HG03066 (cell line): ENCODE results near the gene ALG8.

Experiments
- ATAC-seq: cut with Tn5 transposase; IDR thresholded peaks from one replicate; pipeline ENCODE4 v1.9.1; 2021; ENCODE audit warnings: low read depth; ENCODE audit not compliant: unreplicated experiment

The ALG8 gene

DNA sequence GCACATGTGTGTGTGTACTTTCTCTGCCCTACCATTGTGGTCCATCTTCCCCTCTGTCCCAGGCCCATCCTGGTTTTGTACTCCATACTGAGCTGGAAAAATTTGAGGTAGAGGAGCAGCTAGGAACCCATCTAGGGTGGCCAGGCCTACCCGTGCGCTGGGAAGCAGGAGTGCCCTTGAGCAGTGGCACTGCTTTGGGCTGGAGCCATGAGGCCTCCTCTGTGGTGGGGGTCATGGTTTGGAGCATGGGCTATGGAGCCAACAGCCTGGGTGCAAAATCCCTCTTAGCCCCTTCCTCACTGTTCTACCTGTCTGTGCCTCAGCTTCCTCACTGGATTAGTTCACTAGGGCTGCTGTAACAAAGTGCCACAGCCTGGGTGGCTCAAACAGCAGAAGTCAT lies 21.9 kb upstream of the ALG8 start:
- no peak for ATAC-seq

DNA sequence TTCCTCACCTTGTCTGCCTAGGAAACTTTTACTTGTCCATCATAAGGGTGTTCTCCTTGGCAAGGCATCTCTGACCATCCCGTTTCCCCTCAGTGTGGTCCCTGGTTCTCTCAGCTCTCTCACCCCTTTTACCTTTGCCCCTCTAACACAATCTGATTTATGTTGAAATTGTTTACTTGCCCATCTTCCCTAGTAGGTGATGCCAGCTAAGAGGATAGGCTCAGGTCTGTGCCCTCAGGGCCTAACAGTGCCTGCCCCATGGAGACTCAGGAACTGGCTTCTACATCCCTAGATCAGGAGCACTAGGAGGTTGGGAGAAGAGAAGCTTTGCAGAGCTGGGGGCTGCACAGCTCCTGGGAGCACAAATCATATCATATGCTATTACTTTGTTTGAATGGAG lies 21.1 kb upstream of the ALG8 start:
- ATAC-seq: no peak

DNA sequence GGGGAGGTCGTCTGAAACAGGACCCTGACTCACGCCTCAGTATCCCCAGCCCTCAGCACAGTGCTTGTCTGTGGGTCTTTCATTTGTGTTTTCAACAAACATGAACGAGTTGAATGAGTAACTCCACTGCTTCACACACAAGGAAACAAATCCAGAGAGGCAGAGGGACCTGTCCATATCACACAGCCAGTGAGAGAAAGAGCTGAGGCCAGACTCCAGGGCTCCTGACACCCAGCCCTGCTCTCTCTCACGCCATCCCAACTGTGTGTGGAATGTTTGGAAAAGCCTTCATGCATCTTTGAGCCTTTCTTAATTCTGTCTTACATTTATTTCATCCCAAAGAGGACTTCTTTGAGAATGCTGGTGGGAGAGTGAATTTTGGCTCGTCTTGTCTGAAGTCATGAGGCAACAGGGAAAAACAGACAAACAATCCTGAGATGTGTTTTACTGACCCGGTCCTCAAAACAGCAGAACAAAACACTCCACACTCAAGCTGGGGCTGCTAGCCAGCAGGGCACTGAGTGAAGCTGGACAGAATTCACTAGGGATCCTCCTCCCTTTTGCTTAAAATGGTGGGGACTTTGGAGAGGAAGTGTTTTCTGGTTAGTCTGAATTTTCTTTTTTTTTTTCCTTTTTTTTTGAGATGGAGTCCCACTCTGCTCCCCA lies 19.7 kb upstream of the ALG8 start:
- ATAC-seq: no peak

DNA sequence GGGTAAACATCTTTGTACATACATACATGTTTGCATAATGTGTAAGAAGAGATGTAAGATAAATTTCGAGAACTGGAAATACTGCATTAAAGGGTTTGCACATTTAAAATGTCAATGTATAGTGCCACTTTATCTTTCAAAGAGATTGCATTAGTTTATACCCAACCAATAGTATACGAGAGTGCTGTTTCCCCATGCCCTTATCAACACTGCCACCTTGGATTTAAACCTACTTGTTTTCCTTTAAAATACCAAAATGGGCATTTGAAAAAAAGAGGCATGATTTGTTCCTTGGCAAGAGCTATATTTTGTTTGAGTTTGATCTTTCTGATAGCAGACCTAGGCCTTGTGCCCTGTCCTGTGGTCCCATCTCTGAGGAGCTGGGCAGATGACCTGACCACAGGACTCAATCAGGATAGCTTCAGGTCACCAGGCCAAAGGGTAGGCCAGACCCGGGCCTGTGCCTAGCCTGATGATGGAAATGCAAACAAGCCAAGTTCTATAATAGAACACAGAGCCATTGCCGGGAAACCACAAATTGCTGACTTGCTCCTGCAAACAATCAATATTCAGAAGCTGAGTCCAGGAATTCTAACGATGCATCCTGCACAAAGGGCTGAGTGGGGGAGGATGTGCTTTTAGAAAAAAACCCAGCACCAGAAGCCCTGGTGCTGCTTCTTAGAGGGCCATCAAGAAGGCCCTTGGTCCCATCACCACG lies 16.9 kb upstream of the ALG8 start:
- no peak for ATAC-seq

DNA sequence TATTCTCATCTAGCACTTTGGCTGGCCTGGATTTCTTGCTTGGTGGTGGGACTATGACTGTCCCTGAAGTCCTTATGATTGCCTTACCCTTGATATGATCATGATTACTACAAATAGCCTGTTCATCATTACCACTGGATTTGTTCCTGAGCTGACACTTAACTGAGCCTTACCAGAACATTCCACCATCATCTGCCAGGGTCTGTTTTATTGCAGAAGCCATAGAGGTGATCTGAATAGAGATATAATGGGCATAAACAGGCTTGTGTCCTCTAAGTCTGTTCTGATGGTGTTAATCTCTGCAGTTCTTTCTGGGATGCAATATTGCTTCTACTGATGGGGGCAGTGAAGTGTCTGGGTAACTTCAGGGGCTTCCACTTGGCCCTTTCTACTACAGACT lies 12.4 kb upstream of the ALG8 start:
- no peak for ATAC-seq

DNA sequence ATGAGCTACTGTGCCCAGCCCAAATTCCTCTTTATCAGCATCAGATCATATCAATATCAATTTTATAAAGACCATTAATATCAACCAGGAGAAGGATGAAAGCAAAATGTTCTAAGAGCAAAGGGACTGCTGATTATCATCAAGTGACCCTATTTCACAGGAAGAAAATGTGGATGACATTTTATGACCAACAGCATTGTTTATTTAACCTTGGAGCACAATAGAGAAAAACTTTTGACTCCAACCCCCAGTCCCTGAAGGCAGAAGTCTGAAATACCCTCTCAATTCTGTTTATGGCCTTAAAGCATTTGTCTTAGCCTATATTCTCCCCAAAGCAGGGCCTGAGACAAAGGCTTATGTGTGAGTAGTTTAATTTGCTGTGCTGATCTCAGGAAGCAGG lies 11.3 kb upstream of the ALG8 start:
- ATAC-seq: no peak

DNA sequence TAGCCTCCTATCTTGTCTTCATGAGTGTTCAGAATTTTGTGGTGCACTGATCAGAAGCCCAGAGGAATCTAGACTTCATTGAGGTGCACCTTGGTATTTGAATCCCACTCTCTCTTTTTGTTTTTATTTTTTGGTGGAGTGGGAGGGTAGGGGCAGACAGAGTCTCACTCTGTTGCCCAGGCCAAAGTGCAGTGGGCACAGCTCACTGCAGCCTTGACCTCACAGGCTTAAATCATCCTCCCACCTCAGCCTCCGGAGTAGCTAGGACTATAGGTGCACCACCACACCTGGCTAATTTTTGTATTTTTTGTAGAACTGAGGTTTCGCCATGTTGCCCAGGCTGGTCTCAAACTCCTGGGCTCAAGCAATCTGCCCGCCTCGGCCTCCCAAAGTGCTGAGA lies 10.9 kb upstream of the ALG8 start:
- no peak for ATAC-seq

DNA sequence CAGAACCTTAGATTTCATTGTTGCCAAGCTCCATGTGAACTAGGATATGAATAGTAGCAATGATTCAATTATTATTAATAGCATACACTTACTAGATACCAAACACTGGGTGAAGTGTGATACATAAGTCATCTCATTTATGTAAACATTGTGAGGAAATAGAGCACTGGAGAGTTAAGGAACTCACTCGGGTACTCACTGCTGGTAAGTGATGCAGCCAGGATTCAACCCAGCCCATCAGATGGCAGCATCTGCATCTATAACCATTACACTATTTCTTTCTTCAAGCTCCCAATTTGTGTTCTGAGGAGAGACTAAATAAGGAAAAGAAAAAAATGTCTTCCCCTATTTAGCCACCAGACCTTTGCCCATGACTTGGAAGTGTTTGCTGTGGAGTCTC lies 10.2 kb upstream of the ALG8 start:
- ATAC-seq: no peak

DNA sequence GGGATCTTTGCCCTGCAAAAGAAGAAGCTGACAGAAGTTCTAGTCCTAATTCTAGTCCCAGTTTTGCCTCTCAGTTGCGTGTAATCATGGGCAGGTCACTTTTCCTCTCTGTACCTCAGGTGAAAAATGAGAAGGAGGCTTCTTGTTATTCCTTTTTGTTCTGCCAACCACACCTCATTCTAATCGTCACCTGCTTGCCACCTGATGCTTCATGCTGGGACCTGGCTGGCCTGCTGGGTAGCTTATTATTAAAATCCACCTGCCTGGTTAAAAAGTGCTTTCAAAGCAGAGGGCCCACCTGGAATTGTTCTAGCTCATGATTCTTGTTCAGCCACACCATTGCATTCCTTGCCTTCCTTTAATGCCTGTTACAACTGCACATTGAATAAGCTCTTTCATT lies 8.4 kb upstream of the ALG8 start:
- ATAC-seq: no peak

DNA sequence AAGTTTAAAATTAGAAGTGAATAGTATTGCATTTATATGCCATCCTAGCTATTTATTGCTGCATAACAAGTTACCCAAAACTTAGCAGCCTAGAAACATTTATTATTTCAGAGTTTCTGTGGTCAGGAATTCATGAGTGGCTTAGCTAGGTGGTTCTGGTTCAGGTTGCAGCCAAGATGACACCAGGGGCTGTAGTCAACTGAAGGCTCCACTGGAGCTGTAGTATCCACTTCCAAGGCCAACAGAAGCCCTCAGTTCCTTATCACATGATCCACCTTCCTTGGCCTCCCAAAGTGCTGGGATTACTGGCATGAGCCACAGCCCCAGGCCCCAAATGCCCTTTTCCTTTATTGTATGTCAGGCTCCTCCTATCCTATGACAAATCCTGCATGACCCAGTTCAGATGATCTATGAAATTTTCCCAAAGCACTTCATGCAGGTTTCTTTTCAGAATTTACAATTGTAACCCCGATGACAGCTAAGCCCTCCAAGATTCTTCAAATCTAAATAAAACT lies 6.1 kb upstream of the ALG8 start:
- no peak for ATAC-seq

DNA sequence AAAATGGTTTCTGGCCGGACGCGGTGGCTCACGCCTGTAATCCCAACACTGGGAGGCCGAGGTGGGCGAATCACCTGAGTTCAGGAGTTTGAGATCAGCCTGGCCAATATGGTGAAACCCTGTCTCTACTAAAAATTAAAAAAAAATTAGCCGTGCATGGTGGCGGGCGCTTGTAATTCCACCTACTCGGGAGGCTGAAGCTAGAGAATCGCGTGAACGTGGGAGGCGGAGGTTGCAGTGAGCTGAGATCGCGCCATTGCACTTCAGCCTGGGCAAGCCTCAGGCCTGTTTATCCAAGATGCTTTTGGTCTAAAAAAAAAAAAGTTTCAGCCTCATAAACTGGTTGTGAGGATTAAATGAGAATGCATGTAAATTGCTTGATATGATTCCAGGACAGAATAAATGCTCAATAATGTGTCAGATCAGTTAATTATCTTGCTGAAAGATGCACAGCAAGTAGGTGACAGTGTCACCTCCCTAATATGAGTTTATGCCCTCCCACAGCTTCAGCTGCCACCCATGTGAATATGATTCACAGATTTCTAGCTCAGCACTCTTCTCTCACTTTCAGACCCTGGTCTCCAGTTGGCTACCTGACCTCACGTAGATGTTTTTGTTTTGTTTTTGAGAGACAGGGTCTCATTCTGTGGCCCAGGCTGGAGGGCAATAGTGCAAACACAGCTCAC lies 1.1 kb upstream of the ALG8 start:
- ATAC-seq: no peak

DNA sequence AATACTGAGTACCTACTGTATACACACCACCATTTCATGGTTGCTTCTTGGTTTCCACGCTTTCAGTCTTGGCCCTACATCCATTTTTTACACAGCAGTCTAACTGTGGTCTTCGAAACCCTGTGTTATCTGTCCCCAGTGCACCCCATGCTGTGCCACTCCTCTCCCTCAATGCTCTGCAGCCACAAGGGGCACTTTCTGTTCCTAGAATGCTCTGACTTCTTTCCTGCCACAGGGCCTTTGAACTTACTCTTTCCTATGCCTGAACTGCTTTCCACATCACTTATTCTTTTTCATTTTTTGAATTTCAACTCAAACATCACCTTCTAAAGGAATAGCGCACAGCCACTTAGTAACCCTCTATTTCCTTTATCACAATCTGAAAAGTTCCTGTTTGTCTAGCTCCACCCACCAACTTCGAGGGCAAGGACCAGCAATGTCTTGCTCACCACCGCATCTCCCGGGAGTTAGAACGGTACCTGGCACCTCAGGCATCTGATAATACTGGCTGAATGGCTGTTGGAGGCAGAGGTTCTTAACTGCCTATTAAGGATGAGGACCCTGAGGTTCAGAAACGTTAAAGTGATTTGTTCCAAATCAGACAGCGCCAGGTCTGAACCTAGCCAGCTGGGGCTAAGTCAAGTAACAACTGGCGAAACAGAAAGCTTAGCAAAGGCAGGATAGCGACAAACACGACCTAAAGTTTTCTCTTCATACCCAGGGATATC lies 568 bp downstream of the ALG8 start:
- peak; percentile 14 for ATAC-seq

DNA sequence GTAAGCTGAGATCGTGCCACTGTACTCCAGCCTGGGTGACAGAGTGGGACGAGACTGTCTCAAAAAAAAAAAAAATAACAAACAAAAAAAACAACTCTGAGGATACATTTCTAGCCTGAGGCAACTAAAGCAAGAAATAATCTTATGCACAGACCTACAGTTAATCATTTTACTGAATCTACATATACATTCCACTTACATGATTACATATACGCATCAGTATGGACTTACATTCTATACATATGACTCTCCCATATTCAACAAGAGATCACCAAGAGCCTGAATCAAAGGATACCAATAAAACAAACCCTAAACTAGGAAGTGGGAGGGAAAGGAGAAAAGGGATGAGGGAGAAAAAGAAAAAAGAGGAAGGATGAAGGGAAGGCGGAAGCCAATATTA lies 1.1 kb downstream of the ALG8 start:
- ATAC-seq: no peak

DNA sequence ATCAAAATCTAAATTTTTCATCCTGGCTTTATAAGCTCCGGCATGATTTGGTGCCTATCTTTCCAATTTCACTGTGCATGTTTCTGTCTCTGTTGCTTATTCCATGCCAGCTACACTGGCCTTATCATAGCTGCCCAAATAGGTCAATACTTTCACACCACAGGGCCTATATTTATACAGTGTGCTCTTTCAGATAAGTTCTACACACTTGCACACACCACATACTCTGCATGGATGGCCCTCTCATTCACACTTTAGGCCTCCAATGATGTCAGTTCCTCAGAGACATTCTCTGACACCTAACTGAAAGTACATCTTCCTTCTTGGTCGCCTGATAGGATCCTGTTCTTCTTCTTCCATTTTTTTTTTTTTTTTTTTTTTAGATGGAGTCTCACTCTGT lies 7.0 kb downstream of the ALG8 start:
- no peak for ATAC-seq

DNA sequence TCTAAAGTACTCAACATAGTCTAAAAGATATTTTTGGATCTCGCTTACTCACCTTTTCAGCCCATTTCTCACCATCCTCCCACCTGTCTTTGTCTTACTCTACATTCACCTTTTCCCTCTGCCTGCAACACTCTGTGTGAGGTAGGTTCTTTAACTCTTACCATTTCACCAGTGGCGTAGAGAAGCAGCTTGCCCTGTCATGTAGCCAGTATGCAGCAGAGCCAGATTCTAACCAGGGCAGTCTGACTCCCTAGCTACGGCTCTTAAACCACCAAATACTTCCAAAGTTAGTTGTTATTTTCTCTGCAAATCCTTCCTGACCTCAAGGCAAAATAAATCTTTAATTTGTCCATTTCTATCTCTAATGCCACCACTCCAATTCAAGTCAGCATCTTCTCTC lies 7.5 kb downstream of the ALG8 start:
- no peak for ATAC-seq

DNA sequence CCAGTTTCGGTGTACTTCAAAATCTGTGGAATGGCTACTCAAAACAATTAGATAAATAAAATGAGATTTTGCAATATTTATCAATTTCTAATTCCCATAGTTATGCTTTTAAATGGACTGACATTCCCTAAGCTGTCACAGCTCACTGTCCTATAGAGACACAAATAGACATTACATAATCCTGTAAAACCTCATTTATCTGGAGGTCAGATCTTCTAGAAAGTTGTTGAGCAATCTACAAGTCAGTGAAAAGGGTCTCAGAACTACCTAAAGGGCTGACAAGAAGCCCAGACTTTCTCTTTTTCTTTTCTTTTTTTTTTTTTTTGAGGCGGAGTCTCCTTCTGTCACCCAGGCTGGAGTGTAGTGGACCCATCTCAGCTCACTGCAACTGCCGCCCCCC lies 12.0 kb downstream of the ALG8 start:
- no peak for ATAC-seq

DNA sequence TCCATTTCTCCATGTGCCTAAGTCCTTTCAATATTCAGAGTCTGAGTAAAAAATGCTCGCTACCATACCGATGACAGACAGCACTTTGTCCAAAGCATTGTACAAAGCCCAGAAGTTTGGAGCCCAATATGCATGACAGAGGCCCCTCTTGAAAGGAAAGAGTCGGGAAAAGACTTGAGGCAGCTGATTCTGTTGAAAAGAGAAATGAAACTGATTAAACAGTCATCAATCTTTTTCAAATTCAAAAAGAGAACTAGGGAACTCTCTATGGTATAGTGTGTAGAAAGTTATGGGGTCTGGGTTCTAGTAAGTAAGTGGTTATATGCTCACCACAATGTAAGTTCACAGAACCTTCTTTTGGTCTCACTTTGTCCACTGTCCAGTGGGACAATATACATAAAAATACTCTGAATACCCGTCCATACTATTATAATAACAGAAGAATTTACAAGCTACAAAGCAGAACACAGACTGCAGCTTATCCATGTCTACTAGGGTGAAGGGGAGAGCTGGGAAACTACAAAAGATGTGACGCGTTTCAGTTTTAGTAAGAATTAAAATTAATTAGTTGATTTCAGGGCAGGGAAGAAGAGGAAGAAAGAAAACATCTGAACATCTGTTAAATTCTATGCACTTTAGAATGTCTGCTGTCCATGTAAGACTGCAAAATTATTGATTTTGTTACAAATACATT lies 26.7 kb downstream of the ALG8 start:
- no peak for ATAC-seq

DNA sequence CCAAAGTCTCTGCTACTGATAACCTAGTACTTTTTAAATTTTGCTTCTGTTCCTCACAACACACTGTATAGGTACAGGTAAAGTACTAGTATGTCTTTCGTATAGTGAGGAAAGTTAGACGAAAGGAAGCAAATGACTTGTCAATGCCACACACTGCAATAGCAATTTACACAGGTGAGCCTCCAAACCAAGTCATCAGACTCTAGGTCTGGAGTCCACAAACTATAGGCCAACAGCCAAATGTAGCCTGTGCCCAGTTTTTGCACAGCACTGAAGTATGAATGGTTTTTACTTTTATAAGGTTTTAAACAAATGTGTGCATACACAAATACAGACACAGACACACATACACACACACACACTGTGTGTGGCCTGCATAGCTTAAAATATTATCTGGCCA lies 28.1 kb downstream of the ALG8 start:
- no peak for ATAC-seq

DNA sequence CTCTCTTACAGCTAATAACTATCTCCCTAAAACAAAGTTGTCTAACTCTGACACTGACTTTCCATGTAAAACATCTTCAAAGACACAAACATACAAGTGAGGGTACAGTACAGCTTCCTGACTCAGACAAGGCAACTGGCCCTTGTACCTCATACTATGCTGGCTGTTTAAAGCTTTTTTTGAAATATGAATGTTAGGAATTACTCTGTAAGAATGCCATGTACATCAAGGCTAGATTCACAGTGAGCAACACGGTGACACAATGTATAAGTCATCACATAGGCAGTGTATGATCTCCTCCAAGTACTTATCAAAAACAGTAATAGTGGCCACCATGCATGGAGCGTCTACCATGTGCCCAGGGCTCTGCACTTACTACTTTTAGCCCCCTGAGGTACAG lies 28.6 kb downstream of the ALG8 start:
- no peak for ATAC-seq

DNA sequence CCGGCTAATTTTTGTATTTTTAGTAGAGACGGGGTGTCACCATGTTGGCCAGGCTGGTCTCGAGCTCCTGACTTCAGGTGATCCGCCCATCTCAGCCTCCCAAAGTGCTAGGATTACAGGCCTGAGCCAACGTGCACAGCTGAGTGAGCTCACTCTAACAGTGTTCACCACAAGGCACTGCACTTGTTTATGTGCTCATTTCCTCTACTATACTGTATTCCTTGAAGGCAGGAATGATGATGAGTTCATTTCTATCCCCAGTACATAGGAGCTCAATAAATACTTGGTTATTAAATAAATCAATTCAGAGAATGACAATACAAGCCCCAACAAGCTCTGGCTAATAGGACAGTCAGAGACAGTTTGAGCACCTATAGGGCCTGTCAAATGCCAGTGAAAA lies 29.1 kb downstream of the ALG8 start:
- no peak for ATAC-seq
